Spinal cord (tissue), 10 donors: ENCODE data around the gene LPAR1. TPM values are rescaled to one million over a fixed set of nuclear protein-coding genes. Genes with fewer than 3 reads are reported as not detected.
A peak's percentile ranks its signal among the peaks of the same experiment; 100 is the strongest.

ENCODE experiments used
- DNase-seq, 6 donors: peaks; one replicate each; pipeline versions ENCODE4 v3.0.0 to v3.0.0-alpha.2; 2013 to 2015; ENCODE audit warnings: low spot score in 6 of 6, low read depth in 4 of 6
- H3K27ac ChIP-seq: one replicate; pipeline ENCODE4 v1.5.1; 2013; ENCODE audit warnings: low read depth, low read length, control low read depth
- H3K27me3 ChIP-seq: one replicate; pipeline ENCODE4 v1.6.1; 2013; ENCODE audit warnings: low read length; ENCODE audit not compliant: control insufficient read depth, insufficient read depth
- H3K36me3 ChIP-seq: one replicate; pipeline ENCODE4 v1.6.1; 2013; ENCODE audit warnings: low read length; ENCODE audit not compliant: control insufficient read depth, insufficient read depth
- H3K4me1 ChIP-seq: one replicate; pipeline ENCODE4 v1.6.1; 2013; ENCODE audit warnings: low read length; ENCODE audit not compliant: control insufficient read depth, insufficient read depth
- H3K4me3 ChIP-seq: one replicate; pipeline ENCODE4 v1.5.1; 2013; ENCODE audit warnings: low read depth, low read length, control low read depth
- H3K9me3 ChIP-seq: one replicate; pipeline ENCODE4 v1.6.1; 2013; ENCODE audit warnings: low read length; ENCODE audit not compliant: control insufficient read depth, insufficient read depth
- WGBS: methylation state at CpG from one replicate; pipeline ENCODE4 v1.1.5; 2013; ENCODE audit warnings: missing lambda C conversion rate; ENCODE audit not compliant: insufficient coverage; 5-methylcytosine and 5-hydroxymethylcytosine counted together
- polyA plus RNA-seq, 2 donors: library from polyadenylated mRNA; unstranded; fragments of 120-200 nt; gene quantifications; one replicate each; pipeline ENCODE4 v1.2.1, GENCODE V29; 2013; ENCODE audit not compliant: insufficient read length in 2 of 2
- total RNA-seq, 2 donors: library from RNA; depleted of rRNA in 1 of 2; stranded (reverse); fragments of 120-200 nt in 1 of 2; fragments of >200 nt in 1 of 2; gene quantifications; one replicate each; pipeline versions ENCODE4 v1.2.3 to v1.2.4, GENCODE V29; 2013 to 2014
- donor health status: healthy.

The LPAR1 gene
- total and polyA plus RNA-seq, 4 donors: 92.7 to 177 (median 148) TPM

- H3K4me3 ChIP-seq: no peak overlapping the region
- DNase-seq: no peak
- no peaks in the 10 kb centered on the region for H3K27me3 ChIP-seq
- H3K9me3 ChIP-seq: no peaks in the 10 kb centered on the region
- no CpG with 5 or more reads among the region's 3 CpGs for WGBS
- peak overlapping the region; percentile 45 for H3K27ac ChIP-seq
- peaks cover 3% of the 10 kb centered on the region for H3K4me1 ChIP-seq
- no peaks in the 10 kb centered on the region for H3K36me3 ChIP-seq
Observed at GRCh38 chr9:110936237-110936636, 102.0 kb downstream of the LPAR1 start.

- no CpG with 5 or more reads among the region's 3 CpGs for WGBS
- no peak for DNase-seq
- H3K9me3 ChIP-seq: no peaks in the 10 kb centered on the region
- H3K36me3 ChIP-seq: no peaks in the 10 kb centered on the region
- H3K27ac ChIP-seq: peak overlapping the region; percentile 18
- H3K4me1 ChIP-seq: peaks cover 3% of the 10 kb centered on the region
- H3K27me3 ChIP-seq: no peaks in the 10 kb centered on the region
- H3K4me3 ChIP-seq: no peak overlapping the region
Observed at GRCh38 chr9:110935829-110936228, 102.4 kb downstream of the LPAR1 start.

- H3K27me3 ChIP-seq: no peaks in the 10 kb centered on the region
- H3K4me3 ChIP-seq: no peak overlapping the region
- no peaks in the 10 kb centered on the region for H3K36me3 ChIP-seq
- 85% methylated on average over 4 of the region's 4 CpGs for WGBS
- H3K4me1 ChIP-seq: peaks cover 3% of the 10 kb centered on the region
- H3K9me3 ChIP-seq: no peaks in the 10 kb centered on the region
- DNase-seq: no peak
- H3K27ac ChIP-seq: no peak overlapping the region
Observed at GRCh38 chr9:110933350-110934001, 104.8 kb downstream of the LPAR1 start.

GRCh38 chr9:110932863-110933262 lies 105.4 kb downstream of the LPAR1 start:
- Histone ChIP-seq H3K9me3 (no peaks in the 10 kb centered on the region), H3K36me3 (no peaks in the 10 kb centered on the region), H3K27ac (no peak overlapping the region), H3K4me3 (no peak overlapping the region), H3K4me1 (peaks cover 3% of the 10 kb centered on the region), H3K27me3 (no peaks in the 10 kb centered on the region)
- DNase-seq: no peak
- no CpG with 5 or more reads among the region's 3 CpGs for WGBS

- Histone ChIP-seq H3K36me3 (no peaks in the 10 kb centered on the region), H3K9me3 (no peaks in the 10 kb centered on the region), H3K4me1 (no peaks in the 10 kb centered on the region), H3K27ac (peak overlapping the region; percentile 31), H3K27me3 (no peaks in the 10 kb centered on the region), H3K4me3 (no peak overlapping the region)
- DNase-seq: peak in 4 of 6 donors; percentile 24 to 66 (median 28)
- 49% methylated on average over 2 of the region's 2 CpGs for WGBS
Observed at GRCh38 chr9:110928599-110928998, 109.7 kb downstream of the LPAR1 start.

GRCh38 chr9:110926828-110927487 lies 111.3 kb downstream of the LPAR1 start:
- no peak for DNase-seq

GRCh38 chr9:110923601-110924000 lies 114.7 kb downstream of the LPAR1 start:
- no peaks in the 10 kb centered on the region for H3K36me3 ChIP-seq
- H3K9me3 ChIP-seq: no peaks in the 10 kb centered on the region
- no peak overlapping the region for H3K4me3 ChIP-seq
- DNase-seq: no peak
- H3K27ac ChIP-seq: no peak overlapping the region
- no peaks in the 10 kb centered on the region for H3K4me1 ChIP-seq
- H3K27me3 ChIP-seq: no peaks in the 10 kb centered on the region
- 80% methylated on average over 1 of the region's 5 CpGs for whole genome bisulfite sequencing

More at GRCh38 chr9:110926828-110927487, 111.3 kb downstream of the LPAR1 start:
- H3K27me3 ChIP-seq: no peaks in the 10 kb centered on the region
- WGBS: 91% methylated on average over 6 of the region's 10 CpGs
- H3K4me1 ChIP-seq: no peaks in the 10 kb centered on the region
- no peaks in the 10 kb centered on the region for H3K36me3 ChIP-seq
- no peaks in the 10 kb centered on the region for H3K9me3 ChIP-seq
- no peak overlapping the region for H3K4me3 ChIP-seq
- H3K27ac ChIP-seq: peak overlapping the region; percentile 4

GRCh38 chr9:110922145-110922544 lies 116.1 kb downstream of the LPAR1 start:
- Histone ChIP-seq H3K27me3 (no peaks in the 10 kb centered on the region), H3K4me1 (no peaks in the 10 kb centered on the region), H3K4me3 (no peak overlapping the region), H3K9me3 (no peaks in the 10 kb centered on the region), H3K36me3 (no peaks in the 10 kb centered on the region), H3K27ac (no peak overlapping the region)
- no peak for DNase-seq
- no CpG with 5 or more reads among the region's 3 CpGs for WGBS

GRCh38 chr9:110921705-110922104 lies 116.6 kb downstream of the LPAR1 start:
- Histone ChIP-seq H3K4me1 (no peaks in the 10 kb centered on the region), H3K27ac (no peak overlapping the region), H3K9me3 (no peaks in the 10 kb centered on the region), H3K27me3 (no peaks in the 10 kb centered on the region), H3K4me3 (no peak overlapping the region), H3K36me3 (no peaks in the 10 kb centered on the region)
- WGBS: 85% methylated on average over 4 of the region's 5 CpGs
- no peak for DNase-seq

- 93% methylated on average over 3 of the region's 3 CpGs for WGBS
- DNase-seq: no peak
- H3K4me3 ChIP-seq: no peak overlapping the region
- H3K4me1 ChIP-seq: no peaks in the 10 kb centered on the region
- no peak overlapping the region for H3K27ac ChIP-seq
- H3K27me3 ChIP-seq: no peaks in the 10 kb centered on the region
- H3K9me3 ChIP-seq: no peaks in the 10 kb centered on the region
- H3K36me3 ChIP-seq: no peaks in the 10 kb centered on the region
Observed at GRCh38 chr9:110919609-110920008, 118.7 kb downstream of the LPAR1 start.
